Measurements from ENCODE around the gene FNIP1.

DNA sequence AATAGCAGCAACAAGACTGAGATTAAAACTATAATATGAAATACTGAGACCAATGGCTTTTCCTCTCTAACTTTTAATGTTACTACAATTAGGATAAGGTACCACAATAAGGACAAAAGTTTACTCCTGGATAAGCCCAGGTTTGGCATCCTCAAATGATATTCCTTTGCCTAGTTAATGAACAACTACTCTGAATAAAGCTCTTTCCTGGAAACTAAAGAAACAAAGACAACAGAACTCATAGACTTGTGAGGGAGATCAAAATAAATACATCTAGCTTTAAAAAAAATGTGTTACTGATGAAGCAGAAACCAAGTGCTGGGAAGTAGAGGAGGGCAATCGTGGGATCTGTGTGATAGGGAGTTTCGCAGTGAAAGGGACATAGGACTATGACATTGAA lies 142.5 kb downstream of the FNIP1 start:
- TF ChIP-seq DRAP1 (CRISPR knock-in tag; IDR thresholded peaks at IDR 0.05) (no peak), ZFP1 (CRISPR knock-in tag; IDR thresholded peaks at IDR 0.05) (no peak), NR2F2 (IDR thresholded peaks at IDR 0.05; ENCODE audit: borderline replicate concordance, low read depth) (no peak), TARDBP (CRISPR knock-in tag; IDR thresholded peaks at IDR 0.05) (no peak), NR1H2 (CRISPR knock-in tag; IDR thresholded peaks at IDR 0.05; ENCODE audit: borderline replicate concordance, low read depth) (no peak), ZNF292 (CRISPR knock-in tag; IDR thresholded peaks at IDR 0.05; ENCODE audit: borderline replicate concordance, low read depth) (no peak), ZBTB8A (CRISPR knock-in tag; IDR thresholded peaks at IDR 0.05; ENCODE audit: borderline replicate concordance, low read depth) (no peak), SNAI1 (CRISPR knock-in tag; IDR thresholded peaks at IDR 0.05; ENCODE audit: borderline replicate concordance) (no peak), POLR2A (IDR thresholded peaks at IDR 0.05; ENCODE audit: insufficient read depth in 1 of 2, low read depth in 2 of 2, low read length in 2 of 2) (no peak), ZNF879 (CRISPR knock-in tag; IDR thresholded peaks at IDR 0.05) (no peak), YEATS2 (CRISPR knock-in tag; IDR thresholded peaks at IDR 0.05; ENCODE audit: borderline replicate concordance) (no peak)
- TF ChIP-seq, protein P1, sequence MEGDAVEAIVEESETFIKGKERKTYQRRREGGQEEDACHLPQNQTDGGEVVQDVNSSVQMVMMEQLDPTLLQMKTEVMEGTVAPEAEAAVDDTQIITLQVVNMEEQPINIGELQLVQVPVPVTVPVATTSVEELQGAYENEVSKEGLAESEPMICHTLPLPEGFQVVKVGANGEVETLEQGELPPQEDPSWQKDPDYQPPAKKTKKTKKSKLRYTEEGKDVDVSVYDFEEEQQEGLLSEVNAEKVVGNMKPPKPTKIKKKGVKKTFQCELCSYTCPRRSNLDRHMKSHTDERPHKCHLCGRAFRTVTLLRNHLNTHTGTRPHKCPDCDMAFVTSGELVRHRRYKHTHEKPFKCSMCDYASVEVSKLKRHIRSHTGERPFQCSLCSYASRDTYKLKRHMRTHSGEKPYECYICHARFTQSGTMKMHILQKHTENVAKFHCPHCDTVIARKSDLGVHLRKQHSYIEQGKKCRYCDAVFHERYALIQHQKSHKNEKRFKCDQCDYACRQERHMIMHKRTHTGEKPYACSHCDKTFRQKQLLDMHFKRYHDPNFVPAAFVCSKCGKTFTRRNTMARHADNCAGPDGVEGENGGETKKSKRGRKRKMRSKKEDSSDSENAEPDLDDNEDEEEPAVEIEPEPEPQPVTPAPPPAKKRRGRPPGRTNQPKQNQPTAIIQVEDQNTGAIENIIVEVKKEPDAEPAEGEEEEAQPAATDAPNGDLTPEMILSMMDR (CRISPR knock-in tag; IDR thresholded peaks at IDR 0.05): no peak
- TF ChIP-seq, protein P2, sequence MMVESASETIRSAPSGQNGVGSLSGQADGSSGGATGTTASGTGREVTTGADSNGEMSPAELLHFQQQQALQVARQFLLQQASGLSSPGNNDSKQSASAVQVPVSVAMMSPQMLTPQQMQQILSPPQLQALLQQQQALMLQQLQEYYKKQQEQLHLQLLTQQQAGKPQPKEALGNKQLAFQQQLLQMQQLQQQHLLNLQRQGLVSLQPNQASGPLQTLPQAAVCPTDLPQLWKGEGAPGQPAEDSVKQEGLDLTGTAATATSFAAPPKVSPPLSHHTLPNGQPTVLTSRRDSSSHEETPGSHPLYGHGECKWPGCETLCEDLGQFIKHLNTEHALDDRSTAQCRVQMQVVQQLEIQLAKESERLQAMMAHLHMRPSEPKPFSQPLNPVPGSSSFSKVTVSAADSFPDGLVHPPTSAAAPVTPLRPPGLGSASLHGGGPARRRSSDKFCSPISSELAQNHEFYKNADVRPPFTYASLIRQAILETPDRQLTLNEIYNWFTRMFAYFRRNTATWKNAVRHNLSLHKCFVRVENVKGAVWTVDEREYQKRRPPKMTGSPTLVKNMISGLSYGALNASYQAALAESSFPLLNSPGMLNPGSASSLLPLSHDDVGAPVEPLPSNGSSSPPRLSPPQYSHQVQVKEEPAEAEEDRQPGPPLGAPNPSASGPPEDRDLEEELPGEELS (CRISPR knock-in tag; IDR thresholded peaks at IDR 0.05): no peak

Data from HepG2 (cell line).